Inferior parietal cortex (tissue), 1 donor: ENCODE data around the gene CASKIN1.
"Not testable (repeated sequence)": the region's sequence is repeated elsewhere in the genome, so short reads cannot be mapped to it uniquely, and the experiment has no call there.

Experiments used
- DNase-seq: peaks from one replicate; pipeline ENCODE4 v3.0.0-alpha.2; 2016; ENCODE audit errors: extremely low spot score

The CASKIN1 gene, protein sequence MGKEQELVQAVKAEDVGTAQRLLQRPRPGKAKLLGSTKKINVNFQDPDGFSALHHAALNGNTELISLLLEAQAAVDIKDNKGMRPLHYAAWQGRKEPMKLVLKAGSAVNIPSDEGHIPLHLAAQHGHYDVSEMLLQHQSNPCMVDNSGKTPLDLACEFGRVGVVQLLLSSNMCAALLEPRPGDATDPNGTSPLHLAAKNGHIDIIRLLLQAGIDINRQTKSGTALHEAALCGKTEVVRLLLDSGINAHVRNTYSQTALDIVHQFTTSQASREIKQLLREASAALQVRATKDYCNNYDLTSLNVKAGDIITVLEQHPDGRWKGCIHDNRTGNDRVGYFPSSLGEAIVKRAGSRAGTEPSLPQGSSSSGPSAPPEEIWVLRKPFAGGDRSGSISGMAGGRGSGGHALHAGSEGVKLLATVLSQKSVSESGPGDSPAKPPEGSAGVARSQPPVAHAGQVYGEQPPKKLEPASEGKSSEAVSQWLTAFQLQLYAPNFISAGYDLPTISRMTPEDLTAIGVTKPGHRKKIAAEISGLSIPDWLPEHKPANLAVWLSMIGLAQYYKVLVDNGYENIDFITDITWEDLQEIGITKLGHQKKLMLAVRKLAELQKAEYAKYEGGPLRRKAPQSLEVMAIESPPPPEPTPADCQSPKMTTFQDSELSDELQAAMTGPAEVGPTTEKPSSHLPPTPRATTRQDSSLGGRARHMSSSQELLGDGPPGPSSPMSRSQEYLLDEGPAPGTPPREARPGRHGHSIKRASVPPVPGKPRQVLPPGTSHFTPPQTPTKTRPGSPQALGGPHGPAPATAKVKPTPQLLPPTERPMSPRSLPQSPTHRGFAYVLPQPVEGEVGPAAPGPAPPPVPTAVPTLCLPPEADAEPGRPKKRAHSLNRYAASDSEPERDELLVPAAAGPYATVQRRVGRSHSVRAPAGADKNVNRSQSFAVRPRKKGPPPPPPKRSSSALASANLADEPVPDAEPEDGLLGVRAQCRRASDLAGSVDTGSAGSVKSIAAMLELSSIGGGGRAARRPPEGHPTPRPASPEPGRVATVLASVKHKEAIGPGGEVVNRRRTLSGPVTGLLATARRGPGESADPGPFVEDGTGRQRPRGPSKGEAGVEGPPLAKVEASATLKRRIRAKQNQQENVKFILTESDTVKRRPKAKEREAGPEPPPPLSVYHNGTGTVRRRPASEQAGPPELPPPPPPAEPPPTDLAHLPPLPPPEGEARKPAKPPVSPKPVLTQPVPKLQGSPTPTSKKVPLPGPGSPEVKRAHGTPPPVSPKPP (N-terminal part only)

GRCh38 chr16:2196162-2196980, at the start of gene CASKIN1:
Gene CASKIN1 (minus strand): TSS chr16:2196605. CDS start chr16:2196432, 173 bp downstream.
- no peak for DNase-seq

- no peak for DNase-seq
Measured at GRCh38 chr16:2244926-2245795, 48.8 kb upstream of the CASKIN1 start.

GRCh38 chr16:2244301-2244700, 47.9 kb upstream of the CASKIN1 start:
- no peak for DNase-seq

GRCh38 chr16:2243781-2244180, 47.4 kb upstream of the CASKIN1 start:
- no peak for DNase-seq

DNA sequence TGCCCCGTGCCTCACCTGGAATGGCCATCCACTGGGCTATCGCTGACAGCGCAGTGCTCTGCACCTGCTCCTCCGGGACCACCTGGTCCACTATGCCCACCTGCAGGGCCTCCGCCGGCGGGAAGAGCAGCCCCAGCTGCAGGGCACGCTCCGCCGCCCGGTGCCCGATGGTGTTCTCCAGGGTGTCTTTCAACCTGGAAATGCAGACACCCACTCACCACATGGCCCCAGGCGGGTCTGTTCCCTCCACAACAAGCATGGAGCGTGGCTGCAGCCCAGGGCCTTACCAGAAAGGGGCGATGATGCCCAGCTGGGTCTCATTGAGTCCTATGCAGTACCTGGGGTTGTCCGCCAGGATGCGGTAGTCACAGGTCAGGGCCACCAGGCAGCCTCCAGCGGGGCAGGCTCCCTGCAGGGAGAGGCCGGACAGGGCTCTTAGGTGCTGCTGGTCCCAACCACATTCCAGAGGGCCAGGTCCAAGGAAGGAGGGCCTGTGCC, 46.7 kb upstream of the CASKIN1 start:
- DNase-seq = no peak

DNA sequence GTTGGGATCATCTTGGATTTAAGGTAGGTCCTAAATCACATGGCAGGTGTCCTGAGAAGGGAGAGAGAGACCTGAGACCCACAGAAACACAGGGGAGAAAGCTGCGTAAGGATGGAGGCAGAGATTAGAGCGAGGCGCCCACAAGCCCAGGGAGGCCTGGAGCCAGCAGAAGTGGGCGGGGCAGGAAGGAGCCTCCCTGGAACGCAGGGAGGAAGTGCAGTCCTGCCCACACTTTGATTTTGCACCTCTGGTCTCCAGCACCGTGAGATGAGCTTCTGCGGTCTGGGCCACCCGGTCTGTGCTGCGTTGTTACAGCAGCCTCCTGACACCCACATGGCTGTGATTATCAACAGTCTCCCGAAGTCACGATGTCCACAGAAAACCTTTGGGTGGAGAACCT, 46.2 kb upstream of the CASKIN1 start:
- no peak for DNase-seq

GRCh38 chr16:2240331-2240730, 43.9 kb upstream of the CASKIN1 start:
- DNase-seq = not testable (repeated sequence)

DNA sequence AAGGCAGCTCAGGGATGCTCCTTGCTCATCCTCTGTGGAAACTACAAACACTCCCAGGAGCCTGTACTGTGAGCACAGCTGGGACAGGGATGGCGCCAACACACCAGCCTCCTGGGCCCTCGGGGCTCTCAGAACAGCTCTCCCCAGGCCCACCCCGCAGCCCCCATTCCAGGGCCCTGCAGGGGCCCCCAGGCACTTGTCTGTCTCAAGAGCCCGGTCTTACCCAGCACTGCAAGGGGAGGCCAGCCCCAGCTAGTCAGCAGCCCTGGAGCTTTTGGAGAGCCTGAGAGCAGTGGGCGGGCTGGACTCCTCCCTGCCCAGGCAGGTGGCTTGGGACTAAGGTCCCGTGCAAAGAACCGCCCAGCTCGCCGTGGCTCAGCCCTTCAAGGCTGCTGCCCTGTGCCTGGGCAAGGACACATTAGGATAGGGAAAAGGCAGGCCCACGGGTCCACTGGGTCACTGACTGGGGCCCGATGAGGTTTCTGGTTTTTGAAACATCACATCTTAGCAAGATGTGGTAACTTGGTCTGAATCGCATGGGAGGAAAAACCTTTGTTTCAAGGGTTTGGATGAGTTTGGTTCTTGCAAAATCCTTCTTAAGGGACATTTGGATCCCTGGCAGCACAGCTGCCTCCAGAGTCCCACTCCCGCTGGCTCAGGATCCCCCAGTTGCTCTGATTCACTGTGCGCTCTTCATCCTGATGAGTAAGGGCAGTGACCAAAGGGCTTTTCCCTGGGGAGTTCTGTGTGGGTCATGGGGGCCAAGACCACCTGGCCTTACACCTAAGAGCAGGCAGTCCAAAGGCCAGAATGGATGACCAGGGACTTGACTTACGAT, 42.7 kb upstream of the CASKIN1 start:
- no peak for DNase-seq

- no peak for DNase-seq
Measured at GRCh38 chr16:2238150-2238837, 41.9 kb upstream of the CASKIN1 start.

DNA sequence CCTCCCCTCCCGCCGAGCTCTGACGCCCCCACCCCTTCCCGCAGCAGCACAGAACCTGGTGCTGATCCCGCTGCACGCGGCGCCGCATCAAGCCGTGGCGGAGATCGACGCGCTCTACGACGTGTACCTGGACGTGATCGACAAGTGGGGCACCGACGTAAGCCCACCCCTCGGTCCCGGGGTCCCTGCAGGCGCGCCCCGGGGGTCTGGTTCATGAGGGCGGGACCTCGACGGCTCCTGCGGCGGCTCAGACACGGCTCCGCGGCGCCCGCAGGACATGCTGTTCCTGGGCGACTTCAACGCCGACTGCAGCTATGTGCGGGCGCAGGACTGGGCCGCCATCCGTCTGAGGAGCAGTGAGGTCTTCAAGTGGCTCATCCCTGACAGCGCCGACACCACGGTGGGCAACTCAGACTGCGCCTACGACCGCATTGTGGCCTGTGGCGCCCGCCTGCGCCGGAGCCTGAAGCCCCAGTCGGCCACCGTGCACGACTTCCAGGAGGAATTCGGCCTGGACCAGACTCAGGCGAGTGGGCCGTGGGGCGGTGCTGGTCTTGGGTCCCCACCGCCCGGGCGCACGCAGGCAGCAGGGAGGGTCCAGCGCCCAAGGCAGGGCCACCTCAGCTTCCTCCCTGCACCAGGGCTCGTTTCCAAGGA, 41.2 kb upstream of the CASKIN1 start:
- DNase-seq = no peak

DNA sequence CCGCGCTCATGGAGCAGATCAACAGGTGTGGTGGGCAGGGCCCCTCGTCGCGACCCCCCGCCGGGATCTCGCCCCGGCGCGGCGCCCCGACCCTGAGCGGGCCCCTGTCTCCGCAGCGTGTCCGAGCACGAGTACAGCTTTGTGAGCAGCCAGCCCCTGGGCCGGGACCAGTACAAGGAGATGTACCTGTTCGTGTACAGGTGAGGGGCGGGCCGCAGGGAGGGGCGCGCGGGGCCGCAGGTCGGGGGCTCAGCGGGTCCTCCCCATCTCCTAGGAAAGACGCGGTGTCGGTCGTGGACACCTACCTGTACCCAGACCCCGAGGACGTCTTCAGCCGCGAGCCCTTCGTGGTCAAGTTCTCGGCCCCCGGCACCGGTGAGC, 40.7 kb upstream of the CASKIN1 start:
- no peak for DNase-seq

DNA sequence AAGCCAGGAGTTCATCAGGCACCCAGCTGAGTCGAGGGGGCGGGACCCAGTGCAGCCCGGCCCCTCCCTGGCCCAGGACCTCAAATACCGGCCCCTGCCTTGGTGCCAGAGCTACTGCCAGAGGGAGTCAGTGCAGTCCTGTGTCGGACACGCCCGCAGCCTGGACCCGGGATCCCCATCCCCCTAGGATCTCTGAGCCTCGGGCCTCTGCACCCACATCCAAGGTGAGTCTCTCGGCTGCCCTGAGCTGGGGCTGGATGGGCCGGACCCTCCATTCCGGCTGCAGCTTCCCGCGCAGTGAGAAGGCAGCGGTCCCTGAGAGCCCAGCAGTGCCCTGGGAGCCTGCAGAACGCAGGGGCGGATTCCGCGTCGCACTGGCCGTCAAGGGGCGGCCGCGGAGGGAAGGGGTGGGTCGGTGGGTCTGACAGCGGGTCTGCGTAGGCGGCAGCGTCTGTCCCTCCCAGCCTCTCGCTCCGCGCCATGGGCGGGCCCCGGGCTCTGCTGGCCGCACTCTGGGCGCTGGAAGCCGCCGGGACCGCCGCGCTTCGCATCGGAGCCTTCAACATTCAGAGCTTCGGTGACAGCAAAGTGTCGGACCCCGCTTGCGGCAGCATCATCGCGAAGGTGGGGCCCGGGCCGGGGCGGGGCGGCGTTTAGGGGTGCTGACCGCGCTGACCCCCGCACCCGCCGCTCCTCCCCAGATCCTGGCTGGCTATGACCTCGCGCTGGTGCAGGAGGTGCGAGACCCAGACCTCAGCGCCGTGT, 40.1 kb upstream of the CASKIN1 start, which contains the start of gene DNASE1L2:
DNASE1L2 (plus strand) TSS at position 108 of the 765 bp plus-strand sequence; CDS start at position 481, 373 bp downstream.
- no peak for DNase-seq

GRCh38 chr16:2235695-2236336, 39.4 kb upstream of the CASKIN1 start:
- no peak for DNase-seq

DNA sequence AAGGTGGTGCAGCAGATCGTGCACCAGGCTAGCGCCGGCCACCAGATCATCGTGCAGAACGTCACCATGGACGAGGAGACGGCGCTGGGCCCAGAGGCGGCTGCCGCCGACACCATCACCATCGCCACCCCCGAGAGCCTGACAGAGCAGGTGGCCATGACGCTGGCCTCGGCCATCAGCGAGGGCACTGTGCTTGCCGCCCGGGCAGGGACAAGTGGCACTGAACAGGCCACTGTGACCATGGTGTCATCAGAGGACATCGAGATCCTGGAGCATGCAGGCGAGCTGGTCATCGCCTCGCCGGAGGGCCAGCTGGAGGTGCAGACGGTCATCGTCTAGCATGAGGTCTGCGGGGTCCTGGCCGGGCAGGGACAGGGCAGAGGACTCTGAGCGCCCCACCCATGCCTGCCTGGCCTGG, 38.8 kb upstream of the CASKIN1 start:
- no peak for DNase-seq

- no peak for DNase-seq
Measured at GRCh38 chr16:2234813-2235170, 38.4 kb upstream of the CASKIN1 start.
